Tibial nerve (tissue), 4 donors: Measurements from ENCODE around the gene WFDC9. TPM values are rescaled to one million over a fixed set of nuclear protein-coding genes. Genes with fewer than 3 reads are reported as not detected.
"Not testable (repeated sequence)": the region's sequence is repeated elsewhere in the genome, so short reads cannot be mapped to it uniquely, and the experiment has no call there.

Experiments used
- DNase-seq, 2 donors: peaks; one replicate each; pipeline ENCODE4 v3.0.0-alpha.2; 2019; ENCODE audit warnings: low spot score in 2 of 2
- H3K27ac ChIP-seq, 4 donors: fragments of 200-600 bp; sonication (generic) in 3 of 4; one replicate each; pipeline ENCODE4 v1.5.1; 2017 to 2019; ENCODE audit warnings: mild to moderate bottlenecking in 1 of 4
- H3K27me3 ChIP-seq, 2 donors: fragments of 200-600 bp; sonication (generic) in 1 of 2; one replicate each; pipeline versions ENCODE4 v1.5.1 to v1.6.0; 2017 to 2019
- H3K36me3 ChIP-seq, 3 donors: fragments of 200-600 bp; sonication (generic); one replicate each; pipeline ENCODE4 v1.5.1; 2018 to 2019
- H3K4me1 ChIP-seq, 4 donors: fragments of 200-600 bp; sonication (generic) in 3 of 4; one replicate each; pipeline ENCODE4 v1.5.1; 2017 to 2019
- H3K4me3 ChIP-seq, 4 donors: fragments of 200-600 bp; sonication (generic) in 3 of 4; one replicate each; pipeline ENCODE4 v1.5.1; 2017 to 2019; ENCODE audit warnings: mild to moderate bottlenecking in 1 of 4, moderate library complexity in 1 of 4
- H3K9me3 ChIP-seq, 4 donors: fragments of 200-600 bp; sonication (generic) in 3 of 4; one replicate each; pipeline ENCODE4 v1.5.1; 2017 to 2019
- EP300 ChIP-seq, 2 donors: sonication (generic); formaldehyde crosslinking; IDR thresholded peaks; one replicate each; pipeline ENCODE4 v1.6.1; 2017; ENCODE audit warnings: antibody characterized with exemption in 2 of 2, mild to moderate bottlenecking in 1 of 2
- POLR2A ChIP-seq, 2 donors: fragments of 450-650 bp; IDR thresholded peaks; one replicate each; pipeline ENCODE4 v1.6.1; 2017; ENCODE audit warnings: antibody characterized with exemption in 2 of 2, mild to moderate bottlenecking in 2 of 2, moderate library complexity in 2 of 2
- WGBS, 2 donors: methylation state at CpG; one replicate each; pipeline ENCODE4 v1.1.5; 2018; 5-methylcytosine and 5-hydroxymethylcytosine counted together
- total RNA-seq, 4 donors: library from RNA; depleted of rRNA; stranded (reverse); fragments of >200 nt; gene quantifications; one replicate each; pipeline ENCODE4 v1.1.0, GENCODE V29; 2016
- TF ChIP-seq, protein P1 (sequence below), 5 experiments: fragments of 200-600 bp in 3 of 5; fragments of 450-650 bp in 2 of 5; sonication (generic) in 3 of 5; IDR thresholded peaks; one replicate each; pipeline ENCODE4 v1.5.1; 2016 to 2019; ENCODE audit warnings: antibody characterized with exemption in 5 of 5, mild to moderate bottlenecking in 3 of 5, moderate library complexity in 2 of 5

WFDC9 gene
- total RNA-seq: not detected

DNA sequence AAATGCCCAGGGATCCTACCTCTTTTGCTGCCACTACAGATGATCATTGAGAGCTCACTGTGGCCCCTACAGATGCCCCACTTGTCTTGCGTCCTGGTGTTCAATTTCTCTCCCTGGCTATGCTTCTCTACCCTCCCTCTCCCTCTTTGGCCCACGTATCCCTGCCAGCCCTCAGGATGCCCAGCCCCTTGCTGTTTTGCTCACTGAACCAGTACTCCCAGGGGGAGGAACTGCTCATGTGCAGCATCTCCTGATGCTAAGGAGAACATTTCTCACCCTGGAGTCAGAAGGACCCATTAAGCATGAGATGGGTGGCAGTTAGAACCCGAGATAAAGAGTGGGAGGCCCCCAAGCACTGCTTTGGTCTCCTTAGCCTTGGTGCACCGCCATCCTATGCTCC, at the start of gene WFDC9:
TSS of gene WFDC9 (minus strand) at position 101 of the 400 bp plus-strand sequence. CDS start 21,103 bp downstream, outside the sequence.
- DNase-seq: no peak
- Histone ChIP-seq H3K36me3 (no peaks in the 10 kb centered on the region), H3K4me3 (no peak within 1 kb of the TSS), H3K27me3 (no peaks in the 10 kb centered on the region), H3K9me3 (no peaks in the 10 kb centered on the region), H3K27ac (no peak within 1 kb of the TSS), H3K4me1 (no peaks in the 10 kb centered on the region)
- WGBS, 2 donors: 67 to 80% methylated on average over 4 of the region's 4 CpGs
- TF ChIP-seq POLR2A (IDR thresholded peaks at IDR 0.05) (no peak), EP300 (IDR thresholded peaks at IDR 0.05) (no peak)
- TF ChIP-seq, protein P1, sequence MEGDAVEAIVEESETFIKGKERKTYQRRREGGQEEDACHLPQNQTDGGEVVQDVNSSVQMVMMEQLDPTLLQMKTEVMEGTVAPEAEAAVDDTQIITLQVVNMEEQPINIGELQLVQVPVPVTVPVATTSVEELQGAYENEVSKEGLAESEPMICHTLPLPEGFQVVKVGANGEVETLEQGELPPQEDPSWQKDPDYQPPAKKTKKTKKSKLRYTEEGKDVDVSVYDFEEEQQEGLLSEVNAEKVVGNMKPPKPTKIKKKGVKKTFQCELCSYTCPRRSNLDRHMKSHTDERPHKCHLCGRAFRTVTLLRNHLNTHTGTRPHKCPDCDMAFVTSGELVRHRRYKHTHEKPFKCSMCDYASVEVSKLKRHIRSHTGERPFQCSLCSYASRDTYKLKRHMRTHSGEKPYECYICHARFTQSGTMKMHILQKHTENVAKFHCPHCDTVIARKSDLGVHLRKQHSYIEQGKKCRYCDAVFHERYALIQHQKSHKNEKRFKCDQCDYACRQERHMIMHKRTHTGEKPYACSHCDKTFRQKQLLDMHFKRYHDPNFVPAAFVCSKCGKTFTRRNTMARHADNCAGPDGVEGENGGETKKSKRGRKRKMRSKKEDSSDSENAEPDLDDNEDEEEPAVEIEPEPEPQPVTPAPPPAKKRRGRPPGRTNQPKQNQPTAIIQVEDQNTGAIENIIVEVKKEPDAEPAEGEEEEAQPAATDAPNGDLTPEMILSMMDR (IDR thresholded peaks at IDR 0.05): no peak

DNA sequence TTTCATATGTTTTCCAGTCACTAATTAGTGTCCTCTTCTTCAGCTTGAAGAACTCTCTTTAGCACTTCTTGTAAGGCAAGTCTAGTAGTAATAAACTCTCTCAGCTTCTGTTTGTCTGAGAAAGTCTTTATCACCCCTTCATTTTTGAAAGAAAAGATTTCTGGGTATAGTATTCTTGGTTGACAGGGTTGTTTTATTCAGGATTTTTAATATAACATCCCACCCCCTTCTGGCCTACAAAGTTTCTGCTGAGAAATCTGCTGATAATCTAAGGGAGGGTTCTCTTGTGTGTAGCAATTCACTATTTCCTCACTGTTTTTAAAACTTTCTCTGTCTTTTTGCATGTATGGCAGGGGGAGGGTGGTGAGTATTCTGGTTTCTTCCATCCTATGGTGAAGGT, 48.6 kb upstream of the WFDC9 start:
- Histone ChIP-seq H3K9me3 (peaks cover 0 to 49% (median 7%) of the 10 kb centered on the region in 4 donors), H3K27me3 (no peaks in the 10 kb centered on the region), H3K4me3 (no peak overlapping the region), H3K4me1 (no peaks in the 10 kb centered on the region), H3K27ac (no peak overlapping the region), H3K36me3 (no peaks in the 10 kb centered on the region)
- TF ChIP-seq POLR2A (IDR thresholded peaks at IDR 0.05) (no peak), EP300 (IDR thresholded peaks at IDR 0.05) (no peak)
- TF ChIP-seq, protein P1 (IDR thresholded peaks at IDR 0.05): no peak
- no peak for DNase-seq

DNA sequence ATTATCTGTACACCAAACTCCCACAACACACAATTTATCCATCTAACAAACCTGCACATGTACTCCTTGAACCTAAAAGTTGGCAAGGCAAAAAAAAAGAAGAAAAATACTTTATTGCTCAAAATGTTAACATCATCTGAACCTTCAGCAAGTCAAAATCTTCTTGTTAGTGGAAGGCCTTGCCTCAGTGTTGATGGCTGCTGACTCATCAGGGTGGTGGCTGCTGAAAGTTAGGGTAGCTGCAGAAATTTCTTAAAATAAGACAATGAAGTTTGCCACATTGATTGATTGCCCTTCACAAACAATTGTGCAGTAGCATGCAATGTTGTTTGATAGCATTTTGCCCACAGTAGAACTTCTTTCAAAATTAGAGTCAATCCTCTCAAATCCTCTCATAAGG, 41.7 kb upstream of the WFDC9 start:
- no peak for TF ChIP-seq POLR2A (IDR thresholded peaks at IDR 0.05)
- no peak for TF ChIP-seq EP300 (IDR thresholded peaks at IDR 0.05)
- TF ChIP-seq, protein P1 (IDR thresholded peaks at IDR 0.05): no peak
- no peaks in the 10 kb centered on the region for H3K36me3 ChIP-seq
- peaks cover 0 to 28% (median 3%) of the 10 kb centered on the region in 4 donors for H3K9me3 ChIP-seq
- H3K4me1 ChIP-seq: no peaks in the 10 kb centered on the region
- H3K27ac ChIP-seq: no peak overlapping the region
- no peaks in the 10 kb centered on the region for H3K27me3 ChIP-seq
- no peak overlapping the region for H3K4me3 ChIP-seq
- no peak for DNase-seq

DNA sequence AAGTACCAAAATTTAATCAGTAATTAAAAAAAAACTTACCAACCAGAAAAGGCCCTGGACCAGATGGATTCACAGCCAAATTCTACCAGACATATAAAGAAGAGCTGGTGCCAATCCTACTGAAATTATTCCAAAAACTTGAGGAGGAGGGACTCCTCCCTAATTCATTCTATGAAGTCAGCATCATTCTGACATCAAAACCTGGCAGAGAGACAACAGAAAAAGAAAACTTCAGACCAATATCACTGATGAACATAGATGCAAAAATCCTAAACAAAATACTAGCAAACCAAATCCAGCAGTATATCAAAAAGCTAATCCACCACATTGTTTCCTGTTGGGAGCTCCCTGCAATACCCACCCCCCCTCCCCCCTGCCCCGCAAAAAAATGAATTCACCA, 39.1 kb upstream of the WFDC9 start, which contains the start of gene WFDC11:
TSS of gene WFDC11 (minus strand) at position 101 of the 400 bp plus-strand sequence. CDS start 19,639 bp downstream, outside the sequence.
- no peaks in the 10 kb centered on the region for H3K4me1 ChIP-seq
- 59 to 67% methylated on average over 1 of the region's 1 CpG for WGBS, 2 donors
- TF ChIP-seq POLR2A (IDR thresholded peaks at IDR 0.05): no peak
- TF ChIP-seq, protein P1 (IDR thresholded peaks at IDR 0.05): no peak
- no peak for DNase-seq
- H3K27ac ChIP-seq: no peak within 1 kb of the TSS
- H3K27me3 ChIP-seq: no peaks in the 10 kb centered on the region
- no peak within 1 kb of the TSS for H3K4me3 ChIP-seq
- peaks cover 0 to 10% (median 3%) of the 10 kb centered on the region in 4 donors for H3K9me3 ChIP-seq
- H3K36me3 ChIP-seq: no peaks in the 10 kb centered on the region

DNA sequence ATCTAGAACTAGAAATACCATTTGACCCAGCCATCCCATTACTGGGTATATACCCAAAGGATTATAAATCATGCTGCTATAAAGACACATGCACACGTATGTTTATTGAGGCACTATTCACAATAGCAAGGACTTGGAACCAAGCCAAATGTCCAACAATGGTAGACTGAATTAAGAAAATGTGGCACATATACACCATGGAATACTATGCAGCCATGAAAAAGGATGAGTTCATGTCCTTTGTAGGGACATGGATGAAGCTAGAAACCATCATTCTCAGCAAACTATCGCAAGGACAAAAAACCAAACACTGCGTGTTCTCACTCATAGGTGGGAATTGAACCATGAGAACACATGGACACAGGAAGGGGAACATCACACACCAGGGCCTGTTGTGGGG, 26.0 kb upstream of the WFDC9 start:
- not testable (repeated sequence) for DNase-seq, H3K4me3 ChIP-seq, H3K4me1 ChIP-seq, H3K27me3 ChIP-seq, H3K36me3 ChIP-seq, H3K27ac ChIP-seq, H3K9me3 ChIP-seq
- WGBS, 2 donors: 82 to 96% methylated on average over 3 of the region's 3 CpGs

DNA sequence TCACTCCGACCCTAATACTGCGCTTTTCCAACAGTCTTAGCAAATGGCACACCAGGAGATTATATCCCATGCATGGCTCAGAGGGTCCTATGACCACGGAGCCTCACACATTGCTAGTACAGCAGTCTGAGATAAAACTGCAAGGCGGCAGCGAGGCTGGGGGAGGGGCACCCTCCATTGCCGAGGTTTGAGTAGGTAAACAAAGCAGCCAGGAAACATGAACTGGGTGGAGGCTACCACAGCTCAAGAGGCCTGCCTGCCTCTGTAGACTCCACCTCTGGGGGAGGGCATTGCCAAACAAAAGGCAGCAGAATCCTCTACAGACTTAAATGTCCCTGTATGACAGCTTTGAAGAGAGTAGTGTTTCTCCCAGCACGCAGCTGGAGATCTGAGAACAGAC, 20.6 kb upstream of the WFDC9 start:
- not testable (repeated sequence) for H3K9me3 ChIP-seq, H3K4me1 ChIP-seq, H3K27ac ChIP-seq, DNase-seq, H3K27me3 ChIP-seq, H3K4me3 ChIP-seq, H3K36me3 ChIP-seq
- WGBS, 2 donors: 85 to 87% methylated on average over 7 of the region's 7 CpGs
